Hypothalamus (tissue), 51 donors: ENCODE results near the gene CLCF1.
"Not testable (repeated sequence)": the region's sequence is repeated elsewhere in the genome, so short reads cannot be mapped to it uniquely, and the experiment has no call there.

ENCODE experiments used
- DNase-seq, 51 donors: peaks; one replicate each; lab custom pipeline; 2025; lab: John Stamatoyannopoulos, UW

Gene CLCF1

DNA sequence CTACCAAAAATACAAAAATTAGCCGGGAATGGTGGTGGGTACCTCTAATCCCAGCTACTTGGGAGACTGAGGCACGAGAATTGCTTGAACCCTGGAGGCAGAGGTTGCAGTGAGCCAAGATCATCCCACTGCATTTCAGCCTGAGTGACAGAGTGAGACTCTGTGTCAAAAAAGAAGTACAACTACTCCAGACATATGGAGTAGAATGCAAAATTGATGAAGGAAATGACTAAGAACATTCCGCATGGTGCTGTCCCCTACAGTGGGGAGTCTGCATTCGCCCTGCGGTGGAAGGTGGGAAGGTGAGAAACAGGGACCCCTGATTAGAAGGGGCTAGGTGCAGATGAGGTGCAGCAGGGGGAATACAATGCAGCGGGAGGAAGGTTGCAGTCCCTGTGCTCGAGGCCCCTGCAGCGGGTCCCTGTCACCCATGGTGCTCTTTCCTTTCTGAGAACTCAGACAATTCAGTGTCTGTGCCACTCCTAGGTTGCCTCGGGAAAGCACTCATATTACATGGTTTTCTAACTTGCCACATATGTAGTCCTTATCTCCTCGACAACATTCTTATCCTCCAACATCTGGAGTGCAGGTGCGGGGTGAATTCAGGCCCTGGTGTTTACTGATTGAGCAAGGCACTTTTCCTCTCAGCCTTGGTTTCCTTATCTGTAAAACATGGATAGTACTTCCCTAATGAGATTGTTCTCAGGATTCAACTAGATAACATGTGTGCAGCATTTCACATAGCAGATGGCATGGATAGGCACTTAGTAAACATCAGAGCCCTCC is 25.2 kb downstream of the CLCF1 start:
- DNase-seq = no peak

DNA sequence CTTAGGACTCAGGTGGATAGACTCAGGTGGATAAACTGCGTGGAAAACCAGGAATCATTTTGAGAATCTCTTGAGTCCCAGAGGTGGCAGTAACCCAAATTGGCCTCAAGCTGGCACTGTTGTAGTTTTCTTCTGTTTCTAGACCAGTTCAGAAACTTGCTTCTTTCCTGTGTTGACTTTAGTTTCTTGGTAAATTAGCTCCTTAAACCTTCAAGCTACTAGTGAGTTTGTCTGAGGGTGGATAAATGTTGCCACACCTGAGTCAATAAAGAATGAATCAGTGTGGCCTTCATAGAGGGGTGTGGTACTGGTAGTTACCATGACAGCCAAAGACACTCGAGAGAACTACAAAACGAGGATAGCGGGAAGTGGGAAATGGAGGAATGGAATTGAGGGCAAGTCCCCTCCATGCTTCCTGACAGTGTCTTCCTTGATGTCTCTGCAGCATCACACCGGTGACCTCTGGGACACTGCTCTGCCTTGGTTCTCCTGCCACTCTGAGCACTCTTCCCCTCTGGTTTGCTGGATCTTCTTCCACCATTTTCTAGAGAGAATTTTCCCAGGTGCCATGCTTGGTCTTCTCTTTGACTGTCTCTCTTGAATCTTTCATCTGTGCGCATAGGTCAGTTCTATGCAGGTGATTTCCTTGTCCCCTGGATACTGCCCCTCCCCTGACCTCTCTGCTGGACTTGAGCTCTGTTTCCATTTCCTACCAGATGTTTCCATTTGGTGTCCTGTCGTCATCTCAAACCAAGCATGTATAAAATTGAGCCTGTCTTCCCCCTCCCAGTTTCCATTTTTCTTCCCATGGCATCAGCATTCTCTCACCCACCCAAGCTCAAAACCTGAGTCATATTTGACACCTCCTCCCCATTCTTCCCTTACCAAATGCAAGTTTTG is 27.2 kb downstream of the CLCF1 start:
- no peak for DNase-seq

DNA sequence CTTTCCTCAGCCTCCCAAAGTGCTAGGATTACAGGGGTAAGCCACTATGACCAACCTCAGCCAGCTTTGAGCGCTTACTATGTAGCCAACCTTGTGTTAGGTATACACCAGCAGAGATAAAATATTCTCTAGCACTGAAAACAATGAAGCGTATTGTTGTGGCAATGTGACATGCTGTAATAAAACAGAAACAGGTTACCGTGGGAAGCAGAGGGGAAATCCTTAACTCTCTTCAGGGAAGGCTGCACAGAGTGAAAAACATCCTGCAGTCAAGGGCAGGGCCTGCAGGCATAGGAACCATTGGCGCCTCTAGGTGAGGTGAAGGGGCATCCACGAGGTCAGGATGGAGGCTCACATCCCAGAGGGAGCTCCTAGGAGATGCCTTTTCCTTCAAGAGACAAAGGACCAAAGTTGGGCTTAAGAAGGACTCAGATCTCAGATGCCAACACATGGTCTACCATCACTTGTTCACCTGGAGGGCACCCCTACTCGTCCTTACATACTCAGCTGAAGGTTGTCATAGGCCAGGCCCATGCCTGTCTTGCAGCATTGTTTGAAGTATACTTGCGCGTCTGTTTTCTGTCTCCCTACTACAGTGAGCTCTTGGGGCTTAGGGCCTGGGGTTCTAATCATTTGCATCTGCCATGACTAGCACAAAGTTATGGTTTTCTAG is 28.0 kb downstream of the CLCF1 start:
- no peak for DNase-seq

DNA sequence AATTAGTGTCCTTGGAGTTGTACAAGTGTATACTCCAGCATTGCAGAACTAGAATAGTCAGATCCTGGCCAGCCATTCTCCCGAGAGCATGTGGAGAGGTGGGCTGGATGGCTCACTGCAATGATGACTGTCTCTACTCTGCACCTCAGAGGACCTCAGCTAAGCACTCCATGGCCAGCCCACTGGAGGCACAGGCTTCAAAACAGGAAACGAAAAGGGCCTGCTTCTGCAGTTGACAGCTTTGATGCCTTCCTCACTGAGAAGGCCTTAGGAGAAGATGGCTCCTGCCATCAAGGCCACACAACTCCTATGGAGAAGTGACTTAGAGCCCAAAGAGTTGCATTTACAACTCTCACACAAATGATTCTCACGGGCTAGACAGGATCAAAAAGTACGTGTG is 29.1 kb downstream of the CLCF1 start:
- peak in 1 of 51 donors; percentile 13 for DNase-seq

DNA sequence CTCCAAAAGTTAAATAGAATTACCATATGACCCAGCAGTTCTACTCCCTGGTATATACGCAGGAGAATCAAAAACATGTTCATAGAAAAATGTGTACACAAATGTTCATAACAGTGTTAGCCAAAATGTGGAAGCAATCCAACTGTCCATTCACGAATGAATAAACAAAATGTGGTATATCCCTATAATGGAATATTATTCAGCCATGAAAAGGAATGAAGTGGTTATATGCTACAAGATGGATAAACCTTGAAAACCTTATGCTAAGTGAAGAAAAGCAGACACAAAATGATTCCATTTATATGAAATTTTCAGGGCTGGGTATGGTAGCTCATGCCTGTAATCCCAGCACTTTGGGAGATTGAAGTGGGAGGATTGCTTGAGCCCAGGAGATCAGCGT is 36.1 kb downstream of the CLCF1 start:
- DNase-seq = no peak

DNA sequence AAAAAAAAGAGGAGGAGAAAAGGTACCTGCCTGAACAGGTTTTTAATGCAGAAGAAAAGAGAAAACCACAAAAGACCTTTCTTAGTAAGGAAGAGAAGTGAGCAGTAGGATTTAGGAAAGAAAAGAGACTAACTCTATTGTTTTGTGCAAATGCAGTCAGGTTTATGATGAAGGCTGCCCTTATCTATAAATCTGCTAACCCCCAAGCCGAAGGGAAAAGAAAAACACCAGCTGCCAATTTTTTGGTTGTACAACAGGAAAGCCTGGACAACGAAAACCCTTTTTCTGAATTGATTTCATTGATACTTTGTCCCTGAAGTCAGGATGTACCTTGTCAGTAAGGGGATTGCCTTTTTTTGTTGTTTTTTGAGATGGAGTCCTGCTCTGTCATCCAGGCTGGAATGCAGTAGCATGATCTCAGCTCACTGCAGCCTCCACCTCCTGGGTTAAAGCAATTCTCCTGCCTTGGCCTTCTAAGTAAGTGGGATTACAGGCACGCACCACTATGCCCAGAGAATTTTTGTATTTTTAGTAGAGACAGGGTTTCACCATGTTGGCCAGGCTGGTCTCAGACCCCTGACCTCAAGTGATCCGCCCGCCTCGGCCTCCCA is 41.2 kb downstream of the CLCF1 start:
- no peak for DNase-seq

DNA sequence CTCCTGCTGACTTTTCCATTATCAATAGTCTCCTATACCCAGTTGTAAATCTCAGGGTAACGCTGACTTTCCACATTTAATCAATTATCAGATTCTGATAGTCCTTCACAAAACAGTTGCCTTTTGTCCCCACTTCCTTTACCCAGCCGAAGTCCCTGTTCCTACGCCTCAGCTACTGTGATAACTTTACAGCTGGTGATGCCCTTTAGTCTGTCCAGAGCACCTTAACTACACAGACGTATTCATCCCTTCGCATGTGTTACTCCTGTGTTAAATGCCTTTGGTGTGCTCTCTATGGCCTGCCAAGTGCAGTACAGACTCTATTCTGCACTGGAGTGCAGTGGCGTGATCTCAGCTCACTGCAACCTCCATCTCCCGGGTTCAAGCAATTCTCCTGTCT is 49.9 kb downstream of the CLCF1 start:
- no peak for DNase-seq

DNA sequence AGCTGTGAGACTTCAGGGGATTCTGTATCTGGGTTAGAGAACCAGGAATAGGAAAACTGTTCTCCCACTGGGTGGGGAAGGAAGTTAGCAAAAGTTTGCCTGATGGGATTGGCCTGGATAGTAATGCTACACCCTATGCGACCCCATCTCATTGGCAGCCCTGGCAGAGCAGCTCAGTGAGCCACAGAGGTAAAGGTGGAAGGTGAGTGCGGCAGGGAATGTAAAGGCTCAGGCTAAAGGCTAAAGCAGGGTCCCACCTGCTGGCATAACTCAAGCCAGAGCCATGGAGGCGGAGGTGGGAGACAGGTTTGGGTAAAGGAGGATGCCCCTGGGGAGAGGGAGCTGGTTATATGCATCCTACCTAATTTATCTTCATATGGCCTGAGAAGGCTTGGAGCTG is 51.3 kb downstream of the CLCF1 start:
- no peak for DNase-seq

DNA sequence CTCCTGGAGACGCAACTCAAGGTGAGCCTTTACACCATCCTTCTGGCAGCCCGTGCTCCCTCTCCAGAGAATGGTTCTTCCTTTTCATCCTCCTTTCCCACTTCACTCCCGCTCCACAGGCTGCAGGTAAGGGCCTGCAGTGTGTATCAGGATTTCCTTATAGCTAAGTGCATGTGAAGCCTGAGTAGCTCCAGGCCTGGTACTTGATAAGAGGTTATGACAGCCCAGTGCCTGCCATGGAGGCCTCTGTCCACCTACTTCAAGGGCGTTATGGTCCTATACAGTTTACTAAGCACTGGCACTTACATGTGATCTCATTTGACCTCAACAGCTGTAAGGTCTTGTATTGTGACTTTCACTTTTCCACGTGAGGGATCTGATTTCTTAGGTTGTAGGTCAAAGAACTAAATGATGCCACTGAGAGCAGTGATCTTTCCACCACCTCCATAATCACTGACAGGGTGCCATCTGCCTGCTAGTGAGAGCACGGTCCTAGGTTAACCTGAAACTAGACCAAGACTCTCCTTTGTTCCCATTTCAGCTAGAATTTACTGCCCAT is 52.0 kb downstream of the CLCF1 start:
- DNase-seq = no peak

DNA sequence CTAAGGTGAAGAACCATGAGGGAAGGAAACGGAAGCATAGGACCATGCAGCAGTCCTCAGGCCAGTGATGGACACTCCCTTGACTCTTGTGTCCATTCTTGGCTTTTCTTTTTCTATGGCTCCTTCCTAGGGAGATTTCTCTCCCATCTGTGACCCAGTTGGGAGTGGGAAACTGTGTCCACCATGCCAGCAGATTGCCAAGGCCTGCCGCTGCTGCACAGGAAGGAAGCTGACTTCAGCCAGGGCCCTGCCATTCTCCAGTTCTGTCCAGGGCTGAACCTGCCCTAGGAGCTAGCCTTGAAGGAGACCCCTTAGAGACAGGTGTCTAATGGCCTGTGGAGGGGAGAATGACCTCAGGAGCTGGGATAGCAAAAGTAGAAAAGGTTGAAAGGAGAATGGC is 52.7 kb downstream of the CLCF1 start:
- no peak for DNase-seq

DNA sequence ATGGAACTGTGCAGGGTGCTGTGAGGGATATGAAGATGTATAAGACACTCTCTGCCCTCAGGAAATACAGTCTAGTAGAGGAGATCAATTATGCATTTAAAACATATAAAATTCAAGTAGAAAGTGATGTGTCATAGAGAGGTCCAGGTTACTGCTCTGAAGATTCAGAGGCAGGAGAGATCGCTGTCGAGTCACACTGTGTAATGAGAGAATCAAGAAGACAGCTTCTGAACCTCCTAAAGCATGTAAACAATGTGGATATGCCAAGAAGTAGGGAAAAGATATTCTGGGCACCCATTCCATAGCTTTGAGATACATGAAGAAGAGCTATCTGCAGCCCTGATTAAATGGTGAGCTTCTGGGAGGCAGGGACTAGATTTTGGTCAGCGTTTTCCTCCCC is 53.4 kb downstream of the CLCF1 start:
- DNase-seq = no peak

DNA sequence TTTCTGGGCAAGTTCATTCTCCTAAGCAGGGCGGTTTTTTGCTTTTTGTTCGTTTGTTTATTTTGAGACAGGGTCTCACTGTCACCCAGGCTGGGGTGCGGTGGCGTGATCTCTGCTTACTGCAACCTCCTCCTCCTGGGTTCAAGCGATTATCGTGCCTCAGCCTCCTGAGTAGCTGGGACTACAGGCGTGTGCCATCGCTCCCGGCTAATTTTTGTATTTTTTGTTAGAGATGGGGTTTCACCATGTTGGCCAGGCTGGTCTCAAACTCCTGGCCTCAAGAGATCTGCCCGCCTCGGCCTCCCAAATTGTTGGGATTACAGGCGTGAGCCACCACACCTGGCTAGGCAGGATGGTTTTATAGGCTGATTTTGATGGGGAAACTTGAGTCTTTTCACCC is 54.5 kb downstream of the CLCF1 start:
- DNase-seq = not testable (repeated sequence)

DNA sequence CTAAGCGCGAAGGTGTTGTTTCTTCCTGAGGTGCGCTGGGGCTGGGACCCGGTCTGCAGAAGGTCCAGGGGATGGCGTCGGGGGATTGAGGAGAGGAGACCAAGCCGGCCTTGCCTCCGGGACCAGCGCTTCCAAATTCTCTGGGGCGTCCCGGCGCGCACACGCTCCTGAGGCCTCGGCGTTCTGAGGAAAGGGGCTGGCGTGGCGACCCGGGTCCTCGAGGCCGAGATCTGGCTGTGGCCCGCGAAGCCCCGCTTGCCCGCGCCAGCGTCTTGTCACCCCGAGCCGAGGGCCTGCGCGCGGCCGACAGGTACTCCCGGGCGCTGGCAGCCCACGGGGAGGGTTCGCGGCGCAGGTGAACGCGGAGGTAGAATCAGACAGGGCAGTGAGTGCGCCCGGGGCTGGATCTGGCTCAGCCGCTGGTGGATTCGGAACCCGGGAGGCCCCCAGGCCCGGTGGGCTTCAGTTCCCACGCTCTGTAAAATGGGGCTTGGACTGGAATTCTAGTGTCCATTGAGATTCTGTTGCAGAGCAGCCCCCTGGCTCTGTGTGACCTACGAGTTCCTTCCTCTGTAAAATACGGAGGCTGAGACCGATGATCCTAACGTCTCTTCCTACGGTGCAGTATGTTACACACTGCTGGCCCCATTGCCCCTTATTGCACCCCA is 55.4 kb downstream of the CLCF1 start:
- DNase-seq = peak in 4 of 51 donors; percentile 34 to 57 (median 52)

DNA sequence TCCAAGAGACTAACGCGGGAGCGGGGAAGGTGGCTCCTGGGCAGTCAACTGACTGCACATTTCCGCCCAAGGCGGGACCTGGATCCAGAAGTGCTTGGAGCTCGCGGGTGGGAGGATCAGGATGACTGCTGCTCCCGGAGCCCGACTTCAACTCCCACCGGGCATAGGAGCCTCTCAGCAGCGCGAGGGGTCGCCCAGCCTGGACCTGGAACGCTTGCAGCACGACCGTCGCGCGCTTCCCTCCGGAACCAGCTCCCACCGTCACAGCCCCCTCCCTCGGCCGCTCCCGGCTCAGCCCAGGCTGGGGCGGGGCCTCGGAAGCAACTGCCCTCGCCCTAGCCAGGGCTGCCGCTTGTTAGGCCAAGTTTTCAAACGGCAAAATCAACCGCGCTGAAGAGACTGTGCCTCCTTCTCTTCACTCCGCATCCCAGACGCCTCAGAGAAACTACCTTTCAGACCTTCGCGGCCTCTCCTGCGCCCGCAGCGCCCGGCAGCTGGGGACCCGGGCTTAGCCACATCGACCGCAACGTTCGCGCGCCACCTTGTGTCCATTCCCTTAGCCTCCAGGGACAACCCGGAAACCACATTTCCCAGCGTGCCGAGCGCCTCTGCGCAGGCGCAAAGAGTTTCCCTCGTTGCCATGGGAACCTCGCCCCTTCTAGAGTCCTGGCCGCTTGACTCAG is 56.1 kb downstream of the CLCF1 start:
- peak; percentile 80 to 98 (median 94) for DNase-seq

DNA sequence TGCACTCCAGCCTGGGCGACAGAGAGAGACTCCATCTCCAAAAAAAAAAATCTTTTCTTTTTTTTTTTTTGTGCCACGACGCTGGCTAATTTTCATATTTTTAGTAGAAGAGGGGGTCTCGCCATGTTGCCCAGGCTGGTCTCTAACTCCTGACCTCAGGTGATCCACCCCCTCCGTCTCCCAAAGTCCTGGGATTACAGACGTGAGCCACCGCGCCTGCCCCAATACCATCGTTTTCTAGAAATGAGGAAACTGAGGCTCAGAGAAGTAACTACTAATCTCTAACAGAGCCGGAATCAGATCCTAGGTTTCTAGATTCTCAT is 56.6 kb downstream of the CLCF1 start:
- no peak for DNase-seq

DNA sequence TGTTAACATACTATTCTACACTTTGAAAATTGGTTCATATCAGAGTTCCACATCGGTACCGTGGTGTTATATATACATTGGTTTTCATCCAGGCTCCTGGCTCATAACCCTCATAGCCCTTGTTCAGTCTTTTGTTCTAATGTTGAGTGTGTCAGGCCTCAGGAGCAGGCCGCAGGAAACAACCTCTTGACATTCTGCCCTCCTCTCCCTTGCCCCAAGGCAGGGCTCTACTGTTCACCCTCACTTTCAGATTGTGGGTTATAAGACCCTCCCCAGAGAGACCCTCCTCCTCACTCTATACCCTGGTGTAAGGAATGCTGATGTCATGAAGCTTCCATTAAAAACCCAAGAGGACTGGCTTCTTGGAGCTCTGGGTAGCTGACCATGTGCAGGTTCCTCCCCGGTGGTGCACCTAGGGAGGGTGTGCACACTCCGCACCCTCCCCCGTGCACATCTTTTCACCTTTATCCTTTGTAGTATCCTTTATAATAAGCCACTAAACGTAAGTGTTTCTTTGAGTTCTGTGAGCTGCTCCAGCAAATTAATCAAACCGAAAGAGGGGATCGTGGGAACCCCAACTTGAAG is 58.0 kb downstream of the CLCF1 start:
- DNase-seq = no peak

DNA sequence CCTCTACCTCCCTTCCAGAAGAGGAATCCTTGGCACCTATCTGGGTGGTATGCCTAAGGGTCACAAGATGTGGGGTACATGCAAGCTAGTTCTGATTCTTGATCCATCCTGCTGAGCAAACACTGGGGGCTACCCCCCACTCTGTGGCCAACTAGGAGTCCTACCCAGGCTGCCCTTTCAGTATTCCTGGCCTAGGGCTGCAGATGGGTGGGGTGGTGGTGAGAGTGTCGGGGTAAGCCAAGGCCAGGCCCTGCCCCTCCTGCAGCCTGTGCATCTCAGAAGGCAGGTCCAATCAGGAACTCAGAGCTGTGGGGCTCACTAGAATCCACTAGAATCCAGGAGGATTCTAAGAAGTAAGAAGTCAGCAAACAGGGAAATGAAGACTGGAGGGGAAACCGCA is 59.2 kb downstream of the CLCF1 start:
- no peak for DNase-seq
